VCaP (cell line): ENCODE data around the gene PAFAH1B1.

Experiments used
- H3K27ac ChIP-seq: fragments of 450-650 bp; 2 replicates; pipeline ENCODE4 v1.5.1; 2017
- TF ChIP-seq, protein P1 (sequence below): fragments of 450-650 bp; conservative IDR thresholded peaks from 2 replicates; pipeline ENCODE4 v1.5.1; 2017; ENCODE audit warnings: mild to moderate bottlenecking, moderate library complexity

PAFAH1B1 gene

DNA sequence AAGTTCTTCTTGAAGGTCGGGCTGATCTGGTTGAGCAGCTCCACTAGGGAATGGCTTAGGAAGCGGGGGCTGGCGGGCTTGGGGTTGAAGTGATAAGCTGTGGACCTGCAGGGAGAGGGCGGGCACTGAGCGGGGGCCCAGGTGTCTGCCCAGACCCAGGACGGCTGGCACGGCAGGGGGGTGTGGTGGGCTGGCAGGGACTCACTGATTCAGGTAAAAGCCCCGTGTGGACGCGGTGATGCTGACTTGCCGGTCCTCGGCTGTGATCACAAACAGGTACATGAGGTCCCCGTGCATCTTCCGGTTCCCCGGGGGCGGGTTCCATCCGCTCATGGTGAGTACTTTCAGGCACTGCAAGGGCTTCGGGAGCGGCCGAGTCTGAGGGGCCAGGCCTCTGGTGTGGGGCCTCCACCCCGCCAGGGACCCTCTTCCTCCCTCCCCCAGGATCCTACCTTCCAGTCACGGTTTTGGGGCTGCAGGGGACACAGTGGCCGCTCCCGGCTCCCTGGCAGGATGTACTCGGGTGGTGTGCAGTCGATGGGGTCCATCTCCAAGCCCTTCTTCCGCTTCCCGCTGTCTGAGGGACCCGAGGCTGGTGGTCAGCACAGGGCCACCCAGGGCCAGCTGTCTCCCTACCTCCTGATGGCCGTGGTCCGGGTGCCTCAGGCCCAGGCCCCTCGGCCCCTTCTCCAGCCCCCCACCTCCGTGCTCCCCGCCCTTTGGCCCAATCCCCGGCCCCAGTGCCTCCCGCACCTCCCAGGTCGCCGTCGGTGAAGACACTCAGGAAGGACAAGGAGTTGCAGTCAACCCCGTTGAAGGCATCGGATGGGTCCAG is 107.9 kb downstream of the PAFAH1B1 start:
- TF ChIP-seq, protein P1, sequence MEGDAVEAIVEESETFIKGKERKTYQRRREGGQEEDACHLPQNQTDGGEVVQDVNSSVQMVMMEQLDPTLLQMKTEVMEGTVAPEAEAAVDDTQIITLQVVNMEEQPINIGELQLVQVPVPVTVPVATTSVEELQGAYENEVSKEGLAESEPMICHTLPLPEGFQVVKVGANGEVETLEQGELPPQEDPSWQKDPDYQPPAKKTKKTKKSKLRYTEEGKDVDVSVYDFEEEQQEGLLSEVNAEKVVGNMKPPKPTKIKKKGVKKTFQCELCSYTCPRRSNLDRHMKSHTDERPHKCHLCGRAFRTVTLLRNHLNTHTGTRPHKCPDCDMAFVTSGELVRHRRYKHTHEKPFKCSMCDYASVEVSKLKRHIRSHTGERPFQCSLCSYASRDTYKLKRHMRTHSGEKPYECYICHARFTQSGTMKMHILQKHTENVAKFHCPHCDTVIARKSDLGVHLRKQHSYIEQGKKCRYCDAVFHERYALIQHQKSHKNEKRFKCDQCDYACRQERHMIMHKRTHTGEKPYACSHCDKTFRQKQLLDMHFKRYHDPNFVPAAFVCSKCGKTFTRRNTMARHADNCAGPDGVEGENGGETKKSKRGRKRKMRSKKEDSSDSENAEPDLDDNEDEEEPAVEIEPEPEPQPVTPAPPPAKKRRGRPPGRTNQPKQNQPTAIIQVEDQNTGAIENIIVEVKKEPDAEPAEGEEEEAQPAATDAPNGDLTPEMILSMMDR, result no peak
- no peak overlapping the region for H3K27ac ChIP-seq

DNA sequence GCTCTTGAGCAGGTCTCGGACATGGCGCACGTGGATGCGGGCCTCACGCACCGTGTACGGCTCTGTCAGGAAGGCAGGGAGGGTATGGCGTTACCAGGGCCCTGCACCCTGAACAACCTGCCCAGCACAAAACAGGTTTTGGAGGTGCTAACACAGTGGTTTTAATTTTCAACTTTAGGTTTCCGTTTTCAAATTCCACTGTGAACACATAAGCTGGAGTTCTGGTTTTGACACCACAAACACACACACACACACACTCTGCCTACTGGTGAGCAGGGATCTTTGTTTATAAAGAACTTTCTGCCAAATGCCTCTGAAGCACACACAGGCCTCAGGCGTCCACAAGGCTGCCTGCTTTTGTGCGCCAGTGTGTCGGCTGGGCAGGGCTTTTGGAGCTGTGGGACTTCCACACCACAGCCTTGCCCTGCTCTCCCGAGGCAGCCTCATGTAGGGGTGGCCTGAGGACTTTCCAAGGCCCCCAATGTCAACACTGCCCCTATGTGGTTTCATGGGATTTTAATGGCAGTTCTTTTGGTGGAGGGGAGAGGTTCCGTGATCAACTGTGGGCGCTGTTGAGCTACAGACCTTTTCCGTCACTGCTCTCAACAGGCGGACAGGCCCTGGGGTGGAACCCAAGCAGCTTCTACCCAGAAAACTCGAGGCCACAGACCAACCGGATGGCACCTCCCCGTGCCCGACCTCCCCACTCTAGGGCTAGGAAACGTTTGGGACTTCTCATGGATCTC is 108.7 kb downstream of the PAFAH1B1 start:
- TF ChIP-seq, protein P1, result no peak
- no peak overlapping the region for H3K27ac ChIP-seq

DNA sequence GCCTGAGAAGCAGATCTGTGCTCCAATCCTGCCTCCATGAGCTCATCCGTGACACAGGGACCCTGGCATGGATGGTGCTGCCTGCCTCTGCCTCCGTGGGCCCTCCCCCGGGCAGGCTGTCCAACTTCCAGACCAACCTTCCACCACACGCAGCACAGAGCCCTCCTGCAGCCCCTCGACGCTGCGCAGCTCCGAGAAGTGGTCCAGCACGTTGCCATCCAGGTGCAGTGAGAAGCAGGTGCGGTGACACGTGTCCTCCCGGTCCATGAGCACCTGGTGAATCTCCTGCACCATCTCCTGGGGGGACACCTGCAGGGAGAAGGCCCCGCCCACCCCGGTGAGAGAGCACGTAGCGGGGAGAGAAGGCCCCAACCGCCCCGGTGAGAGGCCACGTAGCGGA is 109.7 kb downstream of the PAFAH1B1 start:
- no peak overlapping the region for H3K27ac ChIP-seq
- TF ChIP-seq, protein P1, result no peak

DNA sequence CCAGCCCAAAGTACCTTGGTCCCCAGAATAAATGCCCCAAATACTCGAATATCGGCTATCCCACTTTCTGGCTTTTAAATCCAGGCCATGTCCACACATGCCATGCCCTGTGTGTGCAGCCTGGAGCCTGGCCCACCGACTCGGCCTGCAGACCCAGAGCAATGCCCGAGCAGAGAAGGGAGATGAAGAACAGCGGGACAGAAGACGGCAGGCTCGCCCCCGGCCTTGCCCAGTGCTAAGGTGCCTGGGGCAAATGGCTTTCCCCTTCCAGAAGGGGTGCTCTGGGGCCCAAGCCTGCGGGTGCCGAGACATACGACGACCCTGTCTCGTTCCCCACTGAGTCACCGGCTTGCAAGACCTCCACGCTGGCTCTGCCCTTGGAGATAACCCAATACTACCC is 110.2 kb downstream of the PAFAH1B1 start:
- no peak overlapping the region for H3K27ac ChIP-seq
- TF ChIP-seq, protein P1, result no peak

DNA sequence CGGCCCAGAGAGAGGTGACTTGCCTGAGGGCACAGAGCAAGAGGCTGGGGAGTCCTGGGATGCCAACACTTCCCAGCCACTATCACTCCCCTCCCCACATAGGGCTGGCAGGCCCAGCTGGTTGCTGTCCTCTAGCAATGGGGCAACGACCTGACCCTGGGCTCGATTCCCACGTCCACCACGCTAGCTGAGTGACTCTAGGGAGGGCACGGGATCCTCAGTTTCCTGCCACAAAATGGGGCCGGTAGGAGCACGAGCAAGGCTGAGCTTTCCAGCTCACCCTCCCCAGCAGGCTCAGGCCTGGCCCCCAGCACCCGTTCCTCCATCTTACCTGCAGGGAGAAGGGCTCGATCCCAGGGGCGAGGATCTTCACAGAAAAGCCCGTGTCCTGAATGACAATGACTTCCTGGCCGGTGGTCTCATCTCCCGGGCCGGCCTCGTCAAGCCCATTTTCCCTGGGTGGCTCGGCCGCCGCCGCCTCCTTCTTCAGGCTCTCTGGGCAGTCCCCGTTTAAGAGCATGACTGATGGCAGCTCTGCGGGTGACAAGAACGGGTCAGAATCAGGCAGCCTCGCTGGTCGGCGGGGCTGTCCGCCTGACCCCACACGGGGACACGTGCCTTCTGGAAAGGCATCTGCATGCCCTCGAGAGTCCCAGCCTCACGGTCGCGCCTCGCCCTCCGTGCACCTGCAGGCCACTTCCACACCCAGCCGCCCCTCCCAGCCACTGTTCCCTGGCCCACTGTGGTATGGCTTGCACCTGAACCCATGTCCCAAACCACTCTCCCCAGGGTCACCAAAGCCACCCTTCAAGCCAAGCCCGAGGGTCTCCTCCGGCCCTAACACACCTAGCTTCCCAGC is 110.8 kb downstream of the PAFAH1B1 start:
- TF ChIP-seq, protein P1, result no peak
- no peak overlapping the region for H3K27ac ChIP-seq

DNA sequence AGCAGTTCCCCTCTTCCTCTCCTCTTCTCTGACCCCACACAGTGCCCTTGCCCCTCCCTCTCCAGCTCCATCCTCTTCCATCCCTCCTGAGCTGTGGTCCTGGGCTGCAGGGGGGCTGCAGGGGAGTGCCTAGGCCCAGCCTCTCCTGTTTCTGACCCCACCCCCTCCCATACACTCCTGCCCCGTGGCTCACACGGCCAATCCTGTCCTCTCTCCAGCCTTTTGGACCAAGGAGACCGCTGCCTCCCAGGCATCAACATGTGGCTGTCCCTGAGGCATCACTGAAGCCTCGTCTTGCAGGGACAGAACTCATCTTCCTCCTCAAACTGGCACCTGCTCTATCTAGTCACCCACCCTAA is 111.4 kb downstream of the PAFAH1B1 start:
- H3K27ac ChIP-seq, result no peak overlapping the region
- TF ChIP-seq, protein P1, result no peak

DNA sequence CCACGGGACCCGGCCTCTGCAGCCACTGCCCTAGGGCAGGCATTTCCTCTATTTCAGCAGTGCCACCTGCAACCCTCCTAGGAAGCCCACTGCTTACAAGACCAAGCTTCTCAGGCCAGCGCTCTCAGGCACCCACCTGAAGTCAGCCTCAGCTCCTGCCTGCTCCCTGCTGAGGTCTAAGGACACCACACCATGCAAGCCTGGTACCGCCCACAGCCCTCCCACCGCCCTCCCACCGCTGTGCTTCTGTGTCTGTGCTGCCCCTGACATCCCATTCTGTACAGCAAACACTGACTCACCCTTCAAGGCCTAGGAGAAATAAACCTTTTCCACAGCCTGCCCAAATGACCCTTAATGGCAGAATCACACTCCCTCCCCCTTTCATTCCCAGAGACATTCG is 111.8 kb downstream of the PAFAH1B1 start:
- TF ChIP-seq, protein P1, result no peak
- H3K27ac ChIP-seq, result no peak overlapping the region; the same call in 1 of the 2 replicates
